DLD1 (cell line): ENCODE results near the gene SNCG.
"Not testable (repeated sequence)": the region's sequence is repeated elsewhere in the genome, so short reads cannot be mapped to it uniquely, and the experiment has no call there.

Source experiments
- in situ Hi-C: cut with HindIII; loops from 2 replicates; pipeline ENCODE4 v1.10.0; 2017; ENCODE audit warnings: low sequenced_read_pairs

The SNCG gene

DNA sequence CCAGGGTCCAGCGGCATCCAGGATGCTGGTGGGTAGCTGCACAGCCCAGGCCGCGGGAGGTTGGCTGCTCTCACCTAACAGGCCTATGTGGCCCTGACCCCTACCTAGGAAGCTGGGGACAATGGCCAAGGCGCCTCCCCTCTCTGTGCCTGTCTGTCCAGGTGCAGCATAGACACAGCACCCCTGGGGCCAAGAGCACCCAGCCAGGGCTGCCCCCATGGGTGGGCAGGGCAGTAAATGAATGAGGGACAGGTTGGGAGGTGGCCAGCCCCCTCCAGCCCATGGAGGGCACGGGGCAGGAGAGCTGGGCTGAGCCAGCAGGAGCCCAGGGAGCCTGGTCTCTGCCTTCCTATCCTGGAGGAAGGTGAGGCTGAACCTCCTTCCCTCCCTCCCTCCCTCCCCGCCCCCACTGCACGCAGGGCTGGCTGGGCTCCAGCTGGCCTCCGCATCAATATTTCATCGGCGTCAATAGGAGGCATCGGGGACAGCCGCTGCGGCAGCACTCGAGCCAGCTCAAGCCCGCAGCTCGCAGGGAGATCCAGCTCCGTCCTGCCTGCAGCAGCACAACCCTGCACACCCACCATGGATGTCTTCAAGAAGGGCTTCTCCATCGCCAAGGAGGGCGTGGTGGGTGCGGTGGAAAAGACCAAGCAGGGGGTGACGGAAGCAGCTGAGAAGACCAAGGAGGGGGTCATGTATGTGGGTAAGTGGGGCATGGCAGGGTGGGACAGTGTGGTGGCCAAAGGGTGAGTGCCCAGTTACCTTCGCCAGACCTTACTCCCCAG, at the start of gene SNCG:
Gene SNCG, plus strand, starts transcription at position 484 of the 785 bp plus-strand sequence. Its CDS starts 99 bp downstream, at position 583.
- in situ Hi-C loops: no loop called here

GRCh38 chr10:86914734-86915133, 43.7 kb upstream of the SNCG start:
- in situ Hi-C loops: no loop called here

- in situ Hi-C loops: no loop called here
These were observed 40.4 kb upstream of the SNCG start for GRCh38 chr10:86918022-86918471.

DNA sequence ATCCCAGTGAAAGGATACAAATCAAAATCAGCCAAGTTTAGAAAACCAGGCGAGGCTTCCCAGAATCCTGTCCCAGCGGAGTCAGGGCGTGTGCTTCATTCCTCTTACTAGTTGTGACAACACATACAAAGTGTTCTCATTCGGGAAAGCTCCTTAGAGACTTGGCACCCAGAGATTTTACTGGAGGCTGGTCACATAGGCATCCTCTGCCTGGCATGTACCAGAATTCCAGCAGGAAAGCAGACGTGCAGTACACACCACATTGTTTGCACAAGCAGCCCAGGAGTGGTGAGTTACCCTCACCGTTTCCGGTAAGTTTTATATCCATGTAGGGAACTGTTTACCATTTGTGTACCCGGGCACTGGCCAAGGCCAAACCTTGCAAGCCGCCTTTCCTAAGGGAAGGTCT, 35.8 kb upstream of the SNCG start:
- in situ Hi-C loops: no loop called here

- in situ Hi-C loops: no loop called here
These were observed 28.7 kb upstream of the SNCG start for GRCh38 chr10:86929468-86930380.

- in situ Hi-C loops: no loop called here
These were observed 26.5 kb upstream of the SNCG start for GRCh38 chr10:86931872-86932271.

- in situ Hi-C loops: no loop called here
These were observed 25.7 kb upstream of the SNCG start for GRCh38 chr10:86932674-86933073.

DNA sequence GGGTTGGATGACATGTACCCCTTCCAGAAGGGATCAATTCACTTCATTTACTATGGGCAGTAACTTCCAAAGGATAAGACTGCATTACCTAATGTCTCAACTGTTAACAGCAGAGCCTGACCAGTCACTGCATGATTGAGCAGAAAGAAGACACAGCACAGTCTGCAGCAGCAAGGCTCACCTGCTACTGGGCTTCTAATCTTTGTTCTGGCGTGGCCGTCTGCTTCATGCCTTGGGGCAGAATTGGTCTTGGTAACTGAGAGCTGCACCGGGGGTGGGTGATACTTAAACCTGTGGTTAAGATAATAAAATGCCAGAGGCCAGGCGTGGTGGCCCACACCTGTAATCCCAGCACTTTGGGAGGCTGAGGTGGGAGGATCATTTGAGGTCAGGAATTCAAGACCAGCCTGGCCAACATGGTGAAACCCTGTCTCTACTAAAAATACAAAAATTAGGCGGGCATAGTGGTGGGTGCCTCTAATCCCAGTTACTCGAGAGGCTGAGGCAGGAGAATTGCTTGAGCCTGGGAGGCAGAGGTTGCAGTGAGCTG, 24.2 kb upstream of the SNCG start:
- in situ Hi-C loops: not testable (repeated sequence)

DNA sequence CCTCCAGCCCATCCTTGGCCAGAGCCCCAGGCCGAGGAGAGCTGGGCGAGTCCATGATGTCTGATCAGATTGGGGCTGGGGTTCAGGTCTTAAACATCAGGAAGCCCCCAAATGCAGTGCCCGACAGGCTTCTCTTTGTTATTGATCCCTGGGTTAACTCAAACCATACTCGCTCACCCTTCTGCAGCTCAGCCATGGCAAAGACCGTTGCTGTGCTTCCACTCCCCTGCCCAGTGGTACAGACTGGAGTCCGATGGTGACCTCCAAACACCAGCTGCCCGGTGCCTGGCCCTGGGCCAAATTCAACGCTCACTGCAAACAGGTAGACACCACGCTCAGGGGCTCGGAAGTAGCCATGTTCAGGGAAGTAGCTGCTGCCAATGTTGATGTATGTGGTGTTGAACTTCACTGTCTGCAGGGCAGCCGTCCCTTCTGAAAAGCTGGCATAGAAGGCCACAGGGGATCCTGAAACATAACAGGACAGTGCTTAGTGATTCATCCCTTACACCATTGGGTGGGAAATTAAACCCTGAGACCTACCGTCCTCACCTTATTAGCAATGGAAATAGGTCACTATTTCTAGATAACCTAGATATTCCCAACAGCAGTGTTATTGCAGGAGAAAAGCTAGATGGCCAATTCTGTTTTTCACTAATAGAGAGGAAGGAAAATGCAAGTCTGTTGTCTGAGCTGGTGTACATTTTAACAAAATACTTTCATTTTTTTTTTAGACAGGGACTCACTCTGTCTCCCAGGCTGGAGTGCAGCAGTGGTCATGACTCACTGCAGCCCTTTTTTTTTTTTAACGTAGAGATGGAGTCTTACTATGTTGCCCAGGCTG, 21.5 kb upstream of the SNCG start:
- in situ Hi-C loops: no loop called here

DNA sequence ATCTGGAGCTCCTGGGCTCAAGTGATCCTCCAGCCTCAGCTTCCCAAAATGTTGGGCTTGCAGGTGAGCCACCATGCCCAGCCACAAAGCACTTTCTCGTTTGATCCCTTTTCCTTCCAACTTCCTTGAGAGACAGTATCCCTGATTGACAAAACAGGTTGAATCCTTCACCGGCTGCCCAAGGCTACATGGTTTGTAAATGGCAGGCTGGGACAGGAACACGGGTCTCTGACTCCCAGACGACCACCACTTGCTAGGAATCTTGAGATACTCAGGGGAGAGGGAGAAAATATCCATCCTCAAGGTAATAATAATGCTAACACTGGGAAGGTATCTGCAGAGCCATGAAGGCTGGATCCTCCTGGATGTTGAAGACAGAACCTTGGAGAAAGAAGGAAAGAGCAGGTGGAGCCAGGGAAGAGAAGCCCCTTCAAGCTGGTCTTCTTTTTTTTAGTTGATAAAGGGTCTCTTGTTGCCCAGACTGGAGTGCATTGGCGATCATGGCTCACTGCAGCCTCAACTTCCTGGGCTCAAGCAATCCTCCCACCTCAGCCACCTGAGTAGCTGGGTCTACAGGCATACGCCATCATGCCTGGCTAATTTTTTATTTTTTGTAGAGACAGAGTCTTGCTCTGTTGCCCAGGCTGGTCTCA, 20.8 kb upstream of the SNCG start:
- in situ Hi-C loops: no loop called here

DNA sequence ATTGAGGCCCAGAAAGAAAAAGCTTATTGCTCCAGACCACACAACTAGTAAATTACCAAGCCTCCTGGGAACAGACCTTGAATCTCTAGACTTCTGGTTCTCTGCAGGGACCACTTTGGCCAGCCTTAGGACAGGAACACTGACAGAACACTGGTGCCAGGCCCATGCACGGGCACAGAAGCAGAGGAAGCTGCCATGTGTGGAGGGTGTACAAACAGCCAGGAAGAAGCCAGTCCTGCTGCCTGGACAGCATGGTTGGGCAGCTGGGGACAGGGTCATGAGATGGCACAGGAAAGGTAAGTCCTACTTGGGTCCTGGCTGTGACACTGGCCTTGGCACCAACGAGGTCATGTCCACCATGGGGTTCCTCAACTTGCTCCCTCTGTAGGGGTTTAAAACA, 20.1 kb upstream of the SNCG start:
- in situ Hi-C loops: no loop called here

DNA sequence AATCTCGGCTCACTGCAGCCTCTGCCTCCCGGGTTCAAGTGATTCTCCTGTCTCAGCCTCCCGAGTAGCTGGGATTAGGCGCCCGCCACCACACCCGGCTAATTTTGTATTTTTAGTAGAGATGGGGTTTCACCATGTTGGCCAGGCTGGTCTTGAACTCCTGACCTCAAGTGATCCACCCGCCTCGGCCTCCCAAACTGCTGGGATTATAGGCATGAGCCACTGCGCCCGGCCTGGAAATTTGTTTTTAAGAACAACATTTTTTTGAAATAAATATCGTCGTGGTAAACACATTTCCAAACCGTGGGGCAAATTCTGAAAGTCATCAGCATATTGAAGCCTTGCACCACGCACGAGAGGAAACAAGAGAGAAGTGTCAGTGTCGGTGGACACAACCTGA, 18.3 kb upstream of the SNCG start:
- in situ Hi-C loops: not testable (repeated sequence)

GRCh38 chr10:86940677-86941076, 17.7 kb upstream of the SNCG start:
- in situ Hi-C loops: no loop called here

DNA sequence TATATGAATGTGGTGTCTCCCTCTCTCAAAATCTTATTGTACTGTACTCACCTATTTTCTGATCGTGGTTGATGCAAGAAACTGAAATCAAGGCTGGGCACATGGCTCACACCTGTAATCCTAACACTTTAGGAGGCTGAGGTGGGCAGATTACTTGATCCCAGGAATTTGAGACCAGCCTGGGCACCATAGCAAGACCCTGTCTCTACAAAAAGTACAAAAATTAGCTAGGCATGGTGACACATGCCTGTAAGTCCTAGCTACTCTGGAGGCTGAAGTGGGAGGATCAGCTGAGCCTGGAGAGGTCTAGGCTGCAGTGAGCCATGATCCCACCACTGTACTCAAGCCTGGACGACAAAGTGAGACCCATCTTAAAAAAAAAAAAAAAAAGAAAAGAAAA, 17.0 kb upstream of the SNCG start:
- in situ Hi-C loops: no loop called here

DNA sequence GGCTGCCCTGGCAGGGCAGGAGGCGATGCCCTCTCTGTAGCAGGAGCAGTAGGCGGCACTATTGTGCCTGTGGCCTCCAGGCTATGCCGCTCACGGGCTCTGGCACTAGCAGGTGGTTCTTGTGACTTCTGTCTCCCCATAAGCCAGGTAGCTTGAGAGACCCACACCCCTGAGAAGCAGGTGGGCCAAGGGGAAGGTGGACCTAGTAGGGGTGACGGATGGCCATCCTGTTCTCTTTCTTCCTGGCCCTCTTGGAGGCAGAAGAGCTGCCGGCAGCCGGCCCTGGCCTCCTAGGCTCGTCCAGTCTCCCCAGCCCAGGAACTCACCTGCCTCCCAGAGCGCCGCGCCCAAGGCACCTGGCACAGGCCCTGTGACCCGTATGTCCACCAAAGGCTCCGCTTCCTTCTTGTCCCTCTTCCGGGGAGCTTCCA, 16.4 kb upstream of the SNCG start:
- in situ Hi-C loops: no loop called here

DNA sequence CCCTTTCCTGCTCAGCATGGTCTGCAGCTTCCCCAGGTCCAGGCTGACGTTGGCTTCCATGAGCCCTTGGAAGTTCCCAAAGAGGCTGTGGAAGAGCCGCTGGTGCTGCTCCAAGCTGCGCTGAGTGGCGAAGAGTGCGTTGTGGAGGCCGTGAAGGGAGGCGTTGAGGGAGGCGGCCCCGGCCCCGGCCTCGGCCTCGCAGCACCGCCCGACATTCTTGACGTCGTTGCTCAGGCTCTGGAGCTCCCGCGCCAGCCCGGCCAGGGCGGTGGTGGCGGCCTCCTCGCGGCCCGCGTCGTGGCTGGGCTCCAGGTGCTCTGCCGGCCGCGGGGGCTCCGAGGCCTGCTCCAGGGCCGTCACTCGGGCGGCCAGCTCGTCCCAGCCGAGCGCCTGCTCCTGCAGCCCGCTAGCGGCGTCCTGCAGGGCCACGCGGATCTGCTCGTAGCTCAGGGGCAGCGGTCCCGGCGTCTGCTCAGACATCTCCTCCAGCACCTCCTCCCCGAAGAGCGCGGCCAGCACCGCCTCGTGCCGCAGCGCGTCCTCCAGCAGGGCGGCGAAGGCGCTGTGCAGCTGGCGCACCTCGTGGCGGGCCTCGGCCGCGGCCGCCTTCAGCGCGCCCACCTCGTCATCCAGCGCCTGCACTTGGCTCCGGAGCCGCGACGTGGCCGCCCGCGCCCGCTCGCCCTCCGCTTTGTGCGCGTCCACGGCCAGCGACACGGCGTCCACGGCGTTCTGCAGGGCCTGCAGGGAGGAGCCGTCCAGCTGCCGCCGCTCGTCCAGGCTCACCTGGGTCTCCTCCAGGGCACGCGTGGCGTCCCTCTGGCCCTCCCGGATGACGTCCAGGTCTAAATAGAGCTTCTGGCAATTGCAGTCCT, 15.7 kb upstream of the SNCG start:
- in situ Hi-C loops: no loop called here

- in situ Hi-C loops: no loop called here
These were observed 14.9 kb upstream of the SNCG start for GRCh38 chr10:86943316-86944030.

GRCh38 chr10:86944031-86944419, 14.4 kb upstream of the SNCG start:
- in situ Hi-C loops: no loop called here

DNA sequence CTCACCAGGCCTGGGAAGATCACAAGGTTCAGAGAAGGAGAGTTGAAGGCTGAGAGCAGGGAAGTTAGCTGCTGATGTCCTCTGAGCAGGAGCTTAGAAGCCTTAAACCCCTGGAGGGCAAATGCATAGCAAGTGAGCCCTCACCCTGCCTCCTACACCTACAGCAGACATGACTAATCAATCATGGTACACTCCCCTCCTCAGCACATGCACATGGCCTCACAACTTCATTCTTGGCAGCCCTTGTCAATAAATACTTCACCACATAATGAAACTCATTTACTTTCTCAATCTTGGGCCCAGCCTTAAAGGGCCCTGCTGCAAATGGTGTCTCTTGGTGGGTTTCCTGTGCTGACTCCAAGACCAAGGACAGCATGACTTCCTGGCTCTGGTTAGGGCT, 13.9 kb upstream of the SNCG start:
- in situ Hi-C loops: no loop called here
